Measurements from ENCODE around the gene PLXNB2.

Gene PLXNB2

GRCh38 chr22:50320671-50321325 is 13.4 kb upstream of the PLXNB2 start:
- ATAC-seq = no peak
- no peak for TF ChIP-seq ZFP30 (CRISPR knock-in tag; IDR thresholded peaks at IDR 0.05)

GRCh38 chr22:50320116-50320515 is 12.7 kb upstream of the PLXNB2 start:
- TF ChIP-seq ISL1 (CRISPR knock-in tag; IDR thresholded peaks at IDR 0.05) (no peak), TSHZ2 (CRISPR knock-in tag; IDR thresholded peaks at IDR 0.05) (no peak), PPARA (CRISPR knock-in tag; IDR thresholded peaks at IDR 0.05; ENCODE audit: borderline replicate concordance) (no peak), CSRNP3 (CRISPR knock-in tag; IDR thresholded peaks at IDR 0.05) (no peak), CREB5 (CRISPR knock-in tag; IDR thresholded peaks at IDR 0.05; ENCODE audit: low read depth) (no peak), SNAI2 (CRISPR knock-in tag; IDR thresholded peaks at IDR 0.05) (no peak), ZC3H10 (CRISPR knock-in tag; IDR thresholded peaks at IDR 0.05) (no peak), TOX (CRISPR knock-in tag; IDR thresholded peaks at IDR 0.05; ENCODE audit: borderline replicate concordance) (no peak), BACH2 (CRISPR knock-in tag; IDR thresholded peaks at IDR 0.05; ENCODE audit: borderline replicate concordance) (no peak), ZNF70 (CRISPR knock-in tag; IDR thresholded peaks at IDR 0.05) (no peak), ZNF8 (CRISPR knock-in tag; IDR thresholded peaks at IDR 0.05) (no peak), ARNTL (CRISPR knock-in tag; IDR thresholded peaks at IDR 0.05; ENCODE audit: borderline replicate concordance, low read depth) (no peak), RARB (CRISPR knock-in tag; IDR thresholded peaks at IDR 0.05) (no peak), CSDC2 (CRISPR knock-in tag; IDR thresholded peaks at IDR 0.05) (no peak), TCF4 (CRISPR knock-in tag; IDR thresholded peaks at IDR 0.05; ENCODE audit: borderline replicate concordance) (no peak)
- ATAC-seq = no peak

GRCh38 chr22:50319503-50319951 is 12.1 kb upstream of the PLXNB2 start:
- ATAC-seq = no peak
- TF ChIP-seq TOX (CRISPR knock-in tag; IDR thresholded peaks at IDR 0.05; ENCODE audit: borderline replicate concordance) (no peak), POU6F1 (CRISPR knock-in tag; IDR thresholded peaks at IDR 0.05; ENCODE audit: borderline replicate concordance, low read depth) (no peak), OSR1 (CRISPR knock-in tag; IDR thresholded peaks at IDR 0.05) (no peak), TCF4 (CRISPR knock-in tag; IDR thresholded peaks at IDR 0.05; ENCODE audit: borderline replicate concordance) (no peak), ARNTL (CRISPR knock-in tag; IDR thresholded peaks at IDR 0.05; ENCODE audit: borderline replicate concordance, low read depth) (no peak), ZNF8 (CRISPR knock-in tag; IDR thresholded peaks at IDR 0.05) (no peak)

GRCh38 chr22:50318698-50319411 is 11.4 kb upstream of the PLXNB2 start:
- ATAC-seq = no peak
- no peak for TF ChIP-seq ZNF8 (CRISPR knock-in tag; IDR thresholded peaks at IDR 0.05)
- TF ChIP-seq POU6F1 (CRISPR knock-in tag; IDR thresholded peaks at IDR 0.05; ENCODE audit: borderline replicate concordance, low read depth) = no peak
- no peak for TF ChIP-seq CSDC2 (CRISPR knock-in tag; IDR thresholded peaks at IDR 0.05)
- no peak for TF ChIP-seq ZFP3 (CRISPR knock-in tag; IDR thresholded peaks at IDR 0.05)
- TF ChIP-seq ZC3H10 (CRISPR knock-in tag; IDR thresholded peaks at IDR 0.05) = no peak
- TF ChIP-seq SNAI2 (CRISPR knock-in tag; IDR thresholded peaks at IDR 0.05) = no peak
- no peak for TF ChIP-seq BACH2 (CRISPR knock-in tag; IDR thresholded peaks at IDR 0.05; ENCODE audit: borderline replicate concordance)
- TF ChIP-seq OSR1 (CRISPR knock-in tag; IDR thresholded peaks at IDR 0.05) = no peak
- no peak for TF ChIP-seq ZFP30 (CRISPR knock-in tag; IDR thresholded peaks at IDR 0.05)
- TF ChIP-seq ESRRG (CRISPR knock-in tag; IDR thresholded peaks at IDR 0.05) = no peak
